Psoas muscle (tissue), 8 donors: ENCODE measurements around the gene TRIM31. TPM values are rescaled to one million over a fixed set of nuclear protein-coding genes. Genes with fewer than 3 reads are reported as not detected.

Experiments
- ATAC-seq, 4 donors: fragments of 200-7000 bp; cut with Tn5 transposase; one replicate each; pipeline ENCODE4 v1.9.1; 2020; ENCODE audit warnings: moderate library complexity in 3 of 4, mild to moderate bottlenecking in 2 of 4
- DNase-seq, 2 donors: peaks; one replicate each; pipeline ENCODE4 v3.0.0-alpha.2; 2020
- H3K27ac ChIP-seq: fragments of 200-600 bp; one replicate; pipeline ENCODE4 v1.8.0; 2022
- H3K27me3 ChIP-seq, 3 donors: fragments of 200-600 bp in 1 of 3; one replicate each; pipeline versions ENCODE4 v1.6.1 to v1.8.0; 2013 to 2022; ENCODE audit warnings: low read length in 2 of 3, mild to moderate bottlenecking in 2 of 3, moderate library complexity in 1 of 3; ENCODE audit not compliant: insufficient read depth in 3 of 3
- H3K36me3 ChIP-seq, 2 donors: fragments of 200-600 bp in 1 of 2; one replicate each; pipeline versions ENCODE4 v1.6.1 to v1.8.0; 2013 to 2022; ENCODE audit warnings: low read depth in 1 of 2, mild to moderate bottlenecking in 1 of 2, moderate library complexity in 1 of 2; ENCODE audit not compliant: insufficient read depth in 1 of 2
- H3K4me1 ChIP-seq: fragments of 200-600 bp; one replicate; pipeline ENCODE4 v1.8.0; 2022
- H3K4me3 ChIP-seq: fragments of 200-600 bp; one replicate; pipeline ENCODE4 v1.8.0; 2022; ENCODE audit warnings: mild to moderate bottlenecking
- H3K9me3 ChIP-seq: fragments of 200-600 bp; one replicate; pipeline ENCODE4 v1.8.0; 2022
- CTCF ChIP-seq: fragments of 200-600 bp; IDR thresholded peaks from one replicate; pipeline ENCODE4 v1.8.0; 2022; ENCODE audit warnings: antibody characterized with exemption
- WGBS, 3 donors: extraction: QIAGEN DNeasy Blood & Tissue Kit; methylation state at CpG; one replicate each; pipeline versions ENCODE4 v1.1.6 to v1.1.7; 2013; 5-methylcytosine and 5-hydroxymethylcytosine counted together
- intact Hi-C, 2 donors: fragments of 100-400 bp; cut with DNase I; formaldehyde crosslinking; loops; one replicate each; pipeline versions ENCODE4 v1.11.0 to v1.14.2; 2022
- polyA plus RNA-seq, 3 donors: library from polyadenylated mRNA; stranded (reverse); fragments of 200-250 nt; gene quantifications; one replicate each; pipeline ENCODE4 v1.2.3, GENCODE V29; 2013
- total RNA-seq, 4 donors: library from RNA; stranded (reverse); fragmentation: NEBNext Ultra II Directional in 2 of 4; extraction: Animal tissue kit (Norgen Biotek cat#: 25700) in 2 of 4; gene quantifications; one replicate each; pipeline versions ENCODE4 v1.2.1 to v1.2.4, GENCODE V29; 2021 to 2023
- donor health status: healthy with polysubstance abuse.
- donor health status: DM: no; HTN: no; CAD: no; lungs with moderate emphysema.
- donor health status: Bipolar disorder and iron deficiency.
- donor health status: healthy.
- donor health status: DM: yes; HTN: yes; CAD: no.
- donor health status: DM: no; HTN: no; CAD: no.
- donor health status: DM: no; HTN: no; CAD: no.
- donor health status: DM: yes; HTN: yes; CAD: no.

The TRIM31 gene
- total and polyA plus RNA-seq, 7 donors: 0.01 to 0.15 TPM; not detected in 5

GRCh38 chr6:30101444-30102413 lies 11.2 kb downstream of the TRIM31 start:
- Histone ChIP-seq H3K4me1 (peaks cover 24% of the 10 kb centered on the region), H3K9me3 (no peaks in the 10 kb centered on the region), H3K27me3 (peaks cover 0 to 52% (median 15%) of the 10 kb centered on the region in 3 donors), H3K36me3 (no peaks in the 10 kb centered on the region), H3K4me3 (peak overlapping the region; percentile 58), H3K27ac (peak overlapping the region; percentile 71)
- ATAC-seq (peak; percentile 94 to 95 (median 95)), DNase-seq (peak; percentile 92 to 95)
- 2 to 3% (median 2%) methylated on average over 39 to 51 of the region's 51 CpGs for WGBS, 3 donors
- intact Hi-C loops: loop anchor here (2.0 to 5.0 kb wide), 3 partner anchors 29 to 71 kb away; no protein-coding TSS in a partner anchor
- peak; percentile 25 for TF ChIP-seq CTCF

GRCh38 chr6:30100585-30101443 lies 12.1 kb downstream of the TRIM31 start:
- no peaks in the 10 kb centered on the region for H3K9me3 ChIP-seq

GRCh38 chr6:30100154-30100553 lies 12.7 kb downstream of the TRIM31 start:
- Histone ChIP-seq H3K4me1 (peaks cover 24% of the 10 kb centered on the region), H3K27ac (no peak overlapping the region), H3K36me3 (no peaks in the 10 kb centered on the region), H3K4me3 (peak overlapping the region; percentile 58), H3K9me3 (no peaks in the 10 kb centered on the region), H3K27me3 (peaks cover 0 to 59% (median 15%) of the 10 kb centered on the region in 3 donors)
- 28 to 33% (median 32%) methylated on average over 8 of the region's 8 CpGs for WGBS, 3 donors
- ATAC-seq: no peak
- TF ChIP-seq CTCF: no peak
- DNase-seq: no peak
- intact Hi-C loops: loop anchor here in 1 of 2 donors (2.0 to 5.0 kb wide), 2 partner anchors 31 to 72 kb away; no protein-coding TSS in a partner anchor

More at GRCh38 chr6:30100585-30101443, 12.1 kb downstream of the TRIM31 start:
- Histone ChIP-seq H3K36me3 (no peaks in the 10 kb centered on the region), H3K4me1 (peaks cover 24% of the 10 kb centered on the region), H3K4me3 (peak overlapping the region; percentile 58), H3K27me3 (peaks cover 0 to 55% (median 15%) of the 10 kb centered on the region in 3 donors), H3K27ac (no peak overlapping the region)
- TF ChIP-seq CTCF: no peak
- intact Hi-C loops: loop anchor here in 1 of 2 donors (2.0 to 5.0 kb wide), 2 partner anchors 32 to 71 kb away; no protein-coding TSS in a partner anchor
- WGBS, 3 donors: 2 to 3% (median 2%) methylated on average over 39 to 47 of the region's 47 CpGs
- DNase-seq: peak; percentile 40 to 64
- ATAC-seq: no peak

GRCh38 chr6:30097902-30098768 lies 14.8 kb downstream of the TRIM31 start:
- Histone ChIP-seq H3K27me3 (peaks cover 0 to 70% (median 15%) of the 10 kb centered on the region in 3 donors), H3K36me3 (no peaks in the 10 kb centered on the region), H3K27ac (no peak overlapping the region), H3K4me1 (peaks cover 24% of the 10 kb centered on the region), H3K4me3 (no peak overlapping the region), H3K9me3 (no peaks in the 10 kb centered on the region)
- no peak for TF ChIP-seq CTCF
- no peak for ATAC-seq
- DNase-seq: no peak
- WGBS, 3 donors: 66 to 81% (median 72%) methylated on average over 4 of the region's 4 CpGs
- intact Hi-C loops: no loop called here
